Tibial nerve (tissue), 4 donors: ENCODE measurements around the gene TGDS.

Experiments used
- EP300 ChIP-seq, 2 donors: sonication (generic); formaldehyde crosslinking; IDR thresholded peaks; one replicate each; pipeline ENCODE4 v1.6.1; 2017; ENCODE audit warnings: antibody characterized with exemption in 2 of 2, mild to moderate bottlenecking in 1 of 2
- POLR2A ChIP-seq, 2 donors: fragments of 450-650 bp; IDR thresholded peaks; one replicate each; pipeline ENCODE4 v1.6.1; 2017; ENCODE audit warnings: antibody characterized with exemption in 2 of 2, mild to moderate bottlenecking in 2 of 2, moderate library complexity in 2 of 2
- TF ChIP-seq, protein P1 (sequence below), 5 experiments: fragments of 200-600 bp in 3 of 5; fragments of 450-650 bp in 2 of 5; sonication (generic) in 3 of 5; IDR thresholded peaks; one replicate each; pipeline ENCODE4 v1.5.1; 2016 to 2019; ENCODE audit warnings: antibody characterized with exemption in 5 of 5, mild to moderate bottlenecking in 3 of 5, moderate library complexity in 2 of 5

DNA sequence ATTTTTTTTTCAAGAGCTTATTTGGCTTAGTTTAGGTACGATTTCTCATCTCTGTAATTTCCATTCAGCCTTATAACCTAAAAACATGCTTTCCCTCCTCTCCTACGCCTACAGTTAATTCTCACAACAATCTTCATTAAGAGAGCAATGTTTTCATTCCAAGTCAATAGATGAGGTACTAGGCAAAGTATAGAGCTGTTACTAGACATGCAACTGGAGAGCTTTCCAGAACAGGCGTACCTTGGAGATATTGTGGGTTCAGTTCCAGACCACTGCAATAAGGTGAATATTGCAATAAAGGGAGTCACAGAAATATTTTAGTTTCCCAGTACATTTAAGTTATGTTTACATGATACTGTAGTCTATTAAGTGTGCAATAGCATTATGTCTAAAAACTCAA, 34.8 kb downstream of the TGDS start:
- TF ChIP-seq POLR2A (IDR thresholded peaks at IDR 0.05) (no peak), EP300 (IDR thresholded peaks at IDR 0.05) (no peak)
- TF ChIP-seq, protein P1, sequence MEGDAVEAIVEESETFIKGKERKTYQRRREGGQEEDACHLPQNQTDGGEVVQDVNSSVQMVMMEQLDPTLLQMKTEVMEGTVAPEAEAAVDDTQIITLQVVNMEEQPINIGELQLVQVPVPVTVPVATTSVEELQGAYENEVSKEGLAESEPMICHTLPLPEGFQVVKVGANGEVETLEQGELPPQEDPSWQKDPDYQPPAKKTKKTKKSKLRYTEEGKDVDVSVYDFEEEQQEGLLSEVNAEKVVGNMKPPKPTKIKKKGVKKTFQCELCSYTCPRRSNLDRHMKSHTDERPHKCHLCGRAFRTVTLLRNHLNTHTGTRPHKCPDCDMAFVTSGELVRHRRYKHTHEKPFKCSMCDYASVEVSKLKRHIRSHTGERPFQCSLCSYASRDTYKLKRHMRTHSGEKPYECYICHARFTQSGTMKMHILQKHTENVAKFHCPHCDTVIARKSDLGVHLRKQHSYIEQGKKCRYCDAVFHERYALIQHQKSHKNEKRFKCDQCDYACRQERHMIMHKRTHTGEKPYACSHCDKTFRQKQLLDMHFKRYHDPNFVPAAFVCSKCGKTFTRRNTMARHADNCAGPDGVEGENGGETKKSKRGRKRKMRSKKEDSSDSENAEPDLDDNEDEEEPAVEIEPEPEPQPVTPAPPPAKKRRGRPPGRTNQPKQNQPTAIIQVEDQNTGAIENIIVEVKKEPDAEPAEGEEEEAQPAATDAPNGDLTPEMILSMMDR (IDR thresholded peaks at IDR 0.05) = no peak
